IMR-90 (cell line): ENCODE data around the gene HIGD1C. TPM values are rescaled to one million over a fixed set of nuclear protein-coding genes. Genes with fewer than 3 reads are reported as not detected.

ENCODE experiments used
- ATAC-seq: fragments of 200-7000 bp; cut with Tn5 transposase; 2 replicates; pipeline ENCODE4 v1.9.1; 2020; ENCODE audit warnings: low read depth, mild to moderate bottlenecking, moderate library complexity
- BruUV-seq: library from RNA; stranded (reverse); fragments of 400-500 nt; replicated peaks from 2 replicates; lab custom pipeline; 2021; lab: Mats Ljungman, UMichigan
- CTCF ChIA-PET: fragments of 300-600 bp; formaldehyde crosslinking; extraction: SDS; loops from one replicate; lab custom pipeline; 2021; ENCODE audit warnings: antibody characterized with exemption; lab: Yijun Ruan, JAX
- POLR2A ChIA-PET: fragments of 300-600 bp; sonication (Branson Sonifier 250); formaldehyde crosslinking; loops from one replicate; lab custom pipeline; 2022; ENCODE audit warnings: antibody characterized with exemption; ENCODE audit not compliant: unreplicated experiment; lab: Charles Lee
- DNase-seq: peaks from one replicate; pipeline ENCODE4 v3.0.0; 2013
- H2AFZ ChIP-seq: replicated peaks from 2 replicates; pipeline ENCODE3; 2013; ENCODE audit warnings: low read length, mild to moderate bottlenecking; ENCODE audit not compliant: poor library complexity
- H2AK5ac ChIP-seq: 2 replicates; pipeline ENCODE4 v1.6.1; 2013; ENCODE audit warnings: low read depth, low read length, inconsistent platforms
- H2AK9ac ChIP-seq: replicated peaks from 2 replicates; pipeline ENCODE3; 2013; ENCODE audit warnings: mild to moderate bottlenecking, low read depth, low read length, moderate library complexity; ENCODE audit not compliant: poor library complexity
- H2BK120ac ChIP-seq: 2 replicates; pipeline ENCODE4 v1.6.1; 2013; ENCODE audit warnings: low read depth, low read length, inconsistent platforms
- H2BK15ac ChIP-seq: 3 replicates; pipeline ENCODE4 v1.6.1; 2013; ENCODE audit warnings: low read depth, low read length, inconsistent platforms
- H2BK20ac ChIP-seq: 2 replicates; pipeline ENCODE4 v1.6.1; 2013; ENCODE audit warnings: low read depth, mild to moderate bottlenecking, inconsistent platforms, low read length, moderate library complexity
- H2BK5ac ChIP-seq: 2 replicates; pipeline ENCODE4 v1.6.1; 2013; ENCODE audit warnings: mild to moderate bottlenecking, low read depth, low read length, inconsistent platforms; ENCODE audit not compliant: poor library complexity, severe bottlenecking
- H3K14ac ChIP-seq: replicated peaks from 2 replicates; pipeline ENCODE4 v1.6.1; 2013; ENCODE audit warnings: low read depth, low read length, inconsistent platforms
- H3K18ac ChIP-seq: 2 replicates; pipeline ENCODE4 v1.6.1; 2013; ENCODE audit warnings: low read depth, low read length, control low read depth
- H3K23ac ChIP-seq: 2 replicates; pipeline ENCODE4 v1.6.1; 2013; ENCODE audit warnings: low read depth, low read length, inconsistent platforms
- H3K27ac ChIP-seq: 2 replicates; pipeline ENCODE4 v1.5.1; 2013; ENCODE audit warnings: mild to moderate bottlenecking, control low read depth, low read length; ENCODE audit not compliant: insufficient read depth
- H3K27me3 ChIP-seq: 2 replicates; pipeline ENCODE4 v1.6.1; 2013; ENCODE audit warnings: low read length; ENCODE audit not compliant: control insufficient read depth, insufficient read depth
- H3K36me3 ChIP-seq: 2 replicates; pipeline ENCODE4 v1.6.1; 2013; ENCODE audit warnings: low read length, mixed read lengths; ENCODE audit not compliant: control insufficient read depth, insufficient read depth
- H3K4ac ChIP-seq: 2 replicates; pipeline ENCODE4 v1.6.1; 2013; ENCODE audit warnings: low read depth, low read length, inconsistent platforms
- H3K4me1 ChIP-seq: 2 replicates; pipeline ENCODE4 v1.6.1; 2013; ENCODE audit warnings: low read length, mixed read lengths; ENCODE audit not compliant: control insufficient read depth, insufficient read depth
- H3K4me2 ChIP-seq: 2 replicates; pipeline ENCODE4 v1.6.1; 2013; ENCODE audit warnings: low read depth, mild to moderate bottlenecking, control low read depth, low read length, moderate library complexity
- H3K4me3 ChIP-seq: 2 replicates; pipeline ENCODE4 v1.5.1; 2013; ENCODE audit warnings: low read depth, mild to moderate bottlenecking, control low read depth, low read length, moderate library complexity; ENCODE audit not compliant: insufficient read depth
- H3K56ac ChIP-seq: 2 replicates; pipeline ENCODE4 v1.6.1; 2013; ENCODE audit warnings: low read length, inconsistent platforms; ENCODE audit not compliant: insufficient read depth; ENCODE audit errors: extremely low read depth
- H3K79me1 ChIP-seq, 2 experiments: 2 replicates each; pipeline ENCODE4 v1.6.1; 2013; ENCODE audit warnings: low read length in 2 of 2, inconsistent platforms in 1 of 2, low read depth in 1 of 2
- H3K9ac ChIP-seq: 2 replicates; pipeline ENCODE4 v1.6.1; 2013; ENCODE audit warnings: low read depth, low read length, control low read depth
- H3K9me1 ChIP-seq: 2 replicates; pipeline ENCODE4 v1.6.1; 2013; ENCODE audit warnings: low read length, inconsistent platforms; ENCODE audit not compliant: insufficient read depth
- H3K9me3 ChIP-seq: 2 replicates; pipeline ENCODE4 v1.6.1; 2013; ENCODE audit warnings: low read length; ENCODE audit not compliant: control insufficient read depth, insufficient read depth
- H4K20me1 ChIP-seq: 2 replicates; pipeline ENCODE4 v1.6.1; 2013; ENCODE audit warnings: low read length, inconsistent platforms; ENCODE audit not compliant: insufficient read depth
- H4K5ac ChIP-seq: 2 replicates; pipeline ENCODE4 v1.6.1; 2013; ENCODE audit warnings: mild to moderate bottlenecking, low read depth, low read length, control low read depth
- H4K8ac ChIP-seq, 2 experiments: 2 replicates each; pipeline ENCODE4 v1.6.1; 2013; ENCODE audit warnings: low read depth in 2 of 2, low read length in 2 of 2, control low read depth in 1 of 2, inconsistent platforms in 1 of 2
- H4K91ac ChIP-seq: 2 replicates; pipeline ENCODE4 v1.6.1; 2013; ENCODE audit warnings: low read depth, low read length, inconsistent platforms; ENCODE audit not compliant: insufficient read depth
- SMC3 ChIP-seq: fragments of 150-350 bp; IDR thresholded peaks from 2 replicates; pipeline ENCODE4 v1.6.1; 2016; ENCODE audit warnings: low read depth, mild to moderate bottlenecking, antibody characterized with exemption, low read length, moderate library complexity
- WGBS, 2 experiments: methylation state at CpG; one replicate each; pipeline versions ENCODE4 v1.1.5 to v1.1.7; 2013; ENCODE audit warnings: missing lambda C conversion rate in 2 of 2; ENCODE audit not compliant: insufficient read length in 1 of 2; ENCODE audit errors: extremely low coverage in 2 of 2; 5-methylcytosine and 5-hydroxymethylcytosine counted together
- dilution Hi-C: fragments of 300-500 bp; cut with HindIII; formaldehyde crosslinking; loops from one replicate; pipeline ENCODE4 v1.14.3; 2018; ENCODE audit warnings: low sequenced_read_pairs; ENCODE audit not compliant: unreplicated experiment
- in situ Hi-C: fragments of 300-500 bp; cut with MboI; formaldehyde crosslinking; loops from 3 replicates; pipeline ENCODE4 v1.14.3; 2019; ENCODE audit warnings: low sequenced_read_pairs, inconsistent platforms, mixed read lengths
- intact Hi-C: fragments of 100-400 bp; cut with micrococcal nuclease; formaldehyde crosslinking; loops from 2 replicates; pipeline ENCODE4 v1.10.0; 2022
- polyA plus RNA-seq, 3 experiments: library from polyadenylated mRNA; depleted of rRNA; stranded (reverse); fragments of >200 nt; gene quantifications; 2 replicates each; pipeline ENCODE4 v1.2.3, GENCODE V29; 2012; ENCODE audit warnings: low replicate concordance in 1 of 3
- total RNA-seq: library from RNA; depleted of rRNA; stranded (reverse); fragments of >200 nt; gene quantifications from 2 replicates; pipeline ENCODE4 v1.2.3, GENCODE V29; 2012
- TF ChIP-seq, protein P1 (sequence below): fragments of 150-350 bp; IDR thresholded peaks from 2 replicates; pipeline ENCODE4 v1.6.1; 2017; ENCODE audit warnings: mild to moderate bottlenecking, antibody characterized with exemption, low read length, low read depth
- TF ChIP-seq, protein P2 (sequence below): fragments of 150-350 bp; IDR thresholded peaks from 2 replicates; pipeline ENCODE4 v1.6.1; 2016; ENCODE audit warnings: low read depth, mild to moderate bottlenecking, low read length, moderate library complexity, borderline replicate concordance

Gene HIGD1C
- total and polyA plus RNA-seq, 2 of the 4 experiments (the other 2 are of a cell fraction), result not detected

- POLR2A ChIA-PET, result no interaction called here
- no TSS peak for BruUV-seq
Observed at GRCh38 chr12:50949801-50950302, 2.5 kb upstream of the HIGD1C start.

More at GRCh38 chr12:50949801-50950302, 2.5 kb upstream of the HIGD1C start:
- dilution Hi-C loops (no loop called here), in situ Hi-C loops (no loop called here), intact Hi-C loops (no loop called here)
- Histone ChIP-seq H3K4me3 (no peak overlapping the region), H3K9me1 (peaks cover 3% of the 10 kb centered on the region; the same call in 1 of the 2 replicates), H3K4me1 (no peaks in the 10 kb centered on the region), H3K9me3 (no peaks in the 10 kb centered on the region), H3K27me3 (no peaks in the 10 kb centered on the region), H4K91ac (no peak overlapping the region), H2BK20ac (no peak overlapping the region), H3K27ac (no peak overlapping the region), H2BK120ac (no peak overlapping the region), H3K18ac (no peak overlapping the region), H2AK9ac (no peak overlapping the region), H3K14ac (no peak overlapping the region), H3K4ac (no peak overlapping the region), H3K79me1 (no peaks in the 10 kb centered on the region), H2AK5ac (no peak overlapping the region), H2AFZ (no peak overlapping the region), H3K9ac (no peak overlapping the region), H3K36me3 (no peaks in the 10 kb centered on the region), H3K56ac (no peak overlapping the region), H4K8ac (no peak overlapping the region), H4K5ac (no peak overlapping the region), H2BK5ac (no peak overlapping the region), H3K23ac (no peak overlapping the region), H2BK15ac (no peak overlapping the region), H4K20me1 (no peaks in the 10 kb centered on the region), H3K4me2 (no peak overlapping the region)
- no peak for DNase-seq
- no peak for ATAC-seq
- no CpG with 5 or more reads among the region's 4 CpGs for WGBS, 2 experiments
- TF ChIP-seq SMC3, result no peak
- TF ChIP-seq, protein P1, sequence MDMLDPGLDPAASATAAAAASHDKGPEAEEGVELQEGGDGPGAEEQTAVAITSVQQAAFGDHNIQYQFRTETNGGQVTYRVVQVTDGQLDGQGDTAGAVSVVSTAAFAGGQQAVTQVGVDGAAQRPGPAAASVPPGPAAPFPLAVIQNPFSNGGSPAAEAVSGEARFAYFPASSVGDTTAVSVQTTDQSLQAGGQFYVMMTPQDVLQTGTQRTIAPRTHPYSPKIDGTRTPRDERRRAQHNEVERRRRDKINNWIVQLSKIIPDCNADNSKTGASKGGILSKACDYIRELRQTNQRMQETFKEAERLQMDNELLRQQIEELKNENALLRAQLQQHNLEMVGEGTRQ, result no peak
- TF ChIP-seq, protein P2, sequence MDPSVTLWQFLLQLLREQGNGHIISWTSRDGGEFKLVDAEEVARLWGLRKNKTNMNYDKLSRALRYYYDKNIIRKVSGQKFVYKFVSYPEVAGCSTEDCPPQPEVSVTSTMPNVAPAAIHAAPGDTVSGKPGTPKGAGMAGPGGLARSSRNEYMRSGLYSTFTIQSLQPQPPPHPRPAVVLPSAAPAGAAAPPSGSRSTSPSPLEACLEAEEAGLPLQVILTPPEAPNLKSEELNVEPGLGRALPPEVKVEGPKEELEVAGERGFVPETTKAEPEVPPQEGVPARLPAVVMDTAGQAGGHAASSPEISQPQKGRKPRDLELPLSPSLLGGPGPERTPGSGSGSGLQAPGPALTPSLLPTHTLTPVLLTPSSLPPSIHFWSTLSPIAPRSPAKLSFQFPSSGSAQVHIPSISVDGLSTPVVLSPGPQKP, result no peak
- CTCF ChIA-PET, result no interaction called here
